ENCODE measurements around the gene NEK1.
"Not testable (repeated sequence)": the region's sequence is repeated elsewhere in the genome, so short reads cannot be mapped to it uniquely, and the experiment has no call there.

The NEK1 gene

GRCh38 chr4:169485791-169486742 lies 126.3 kb downstream of the NEK1 start:
- DNase-seq: no peak

GRCh38 chr4:169485086-169485485 lies 127.3 kb downstream of the NEK1 start:
- DNase-seq: no peak

- no peak for DNase-seq
These were observed 127.9 kb downstream of the NEK1 start for GRCh38 chr4:169484485-169484884.

- DNase-seq: no peak
These were observed 148.3 kb downstream of the NEK1 start for GRCh38 chr4:169464080-169464479.

- no peak for DNase-seq
These were observed 152.3 kb downstream of the NEK1 start for GRCh38 chr4:169460081-169460480.

GRCh38 chr4:169458575-169458974 lies 153.8 kb downstream of the NEK1 start:
- DNase-seq: no peak

- not testable (repeated sequence) for DNase-seq
These were observed 159.7 kb downstream of the NEK1 start for GRCh38 chr4:169452644-169453043.

- not testable (repeated sequence) for DNase-seq
These were observed 163.4 kb downstream of the NEK1 start for GRCh38 chr4:169448935-169449334.

- no peak for DNase-seq
These were observed 165.6 kb downstream of the NEK1 start for GRCh38 chr4:169446824-169447223.

GRCh38 chr4:169443748-169444147 lies 168.6 kb downstream of the NEK1 start:
- no peak for DNase-seq

- no peak for DNase-seq
These were observed 171.9 kb downstream of the NEK1 start for GRCh38 chr4:169440446-169440845.

GRCh38 chr4:169439244-169439643 lies 173.1 kb downstream of the NEK1 start:
- DNase-seq: no peak

- no peak for DNase-seq
These were observed 174.3 kb downstream of the NEK1 start for GRCh38 chr4:169438057-169438480.

- DNase-seq: no peak
These were observed 174.9 kb downstream of the NEK1 start for GRCh38 chr4:169437299-169438047.

- no peak for DNase-seq
These were observed 175.6 kb downstream of the NEK1 start for GRCh38 chr4:169436734-169437133.

GRCh38 chr4:169428376-169428775 lies 184.0 kb downstream of the NEK1 start:
- DNase-seq: no peak

GRCh38 chr4:169427727-169428126 lies 184.7 kb downstream of the NEK1 start:
- DNase-seq: not testable (repeated sequence)

- no peak for DNase-seq
These were observed 192.1 kb downstream of the NEK1 start for GRCh38 chr4:169420291-169420690.

GRCh38 chr4:169418846-169419245 lies 193.5 kb downstream of the NEK1 start:
- no peak for DNase-seq

- DNase-seq: no peak
These were observed 194.6 kb downstream of the NEK1 start for GRCh38 chr4:169417629-169418282.

- no peak for DNase-seq
These were observed 195.4 kb downstream of the NEK1 start for GRCh38 chr4:169416997-169417396.

- DNase-seq: no peak
These were observed 195.9 kb downstream of the NEK1 start for GRCh38 chr4:169416461-169416860.

- DNase-seq: no peak
These were observed 197.5 kb downstream of the NEK1 start for GRCh38 chr4:169414913-169415312.
